SU-DHL-6 (cell line): ENCODE results near the gene ZBTB11.

ENCODE experiments used
- CTCF ChIP-seq: fragments of 200-600 bp; sonication (generic); IDR thresholded peaks from one replicate; pipeline ENCODE4 v1.5.1; 2017; ENCODE audit warnings: antibody characterized with exemption, mild to moderate bottlenecking, low read length, moderate library complexity; ENCODE audit not compliant: insufficient read depth, poor library complexity, severe bottlenecking
- EZH2phosphoT487 ChIP-seq: fragments of 200-600 bp; sonication (generic), shearing (Covaris generic); conservative IDR thresholded peaks from 2 replicates; pipeline ENCODE4 v1.6.1; 2018; ENCODE audit warnings: mild to moderate bottlenecking, antibody characterized with exemption, low read length, moderate library complexity, mixed read lengths

DNA sequence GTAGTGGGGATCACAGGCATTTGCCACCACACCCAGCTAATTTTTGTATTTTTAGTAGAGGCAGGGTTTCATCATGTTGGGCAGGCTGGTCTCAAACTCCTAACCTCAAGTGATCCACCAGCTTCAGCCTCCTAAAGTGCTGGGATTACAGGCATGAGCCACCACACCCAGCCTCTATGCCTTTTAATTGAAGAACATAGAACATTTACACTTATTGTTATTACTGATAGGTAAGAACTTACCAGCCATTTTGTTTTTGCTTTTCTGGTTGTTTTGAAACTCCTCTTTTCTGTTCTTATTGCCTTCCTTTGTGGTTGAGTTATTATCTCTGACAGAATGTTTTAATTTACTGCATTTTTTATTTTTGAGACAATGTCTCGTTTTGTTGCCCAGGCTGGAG lies 73.7 kb downstream of the ZBTB11 start:
- TF ChIP-seq CTCF (no peak), EZH2phosphoT487 (no peak)
